HUDEP-2 (cell line): Measurements from ENCODE around the gene SOX10.

Source experiments
- DNase-seq, 76 experiments: peaks; one replicate each; lab custom pipeline; 2025; ENCODE audit not compliant: unreplicated experiment in 76 of 76; lab: John Stamatoyannopoulos, UW

The SOX10 gene

DNA sequence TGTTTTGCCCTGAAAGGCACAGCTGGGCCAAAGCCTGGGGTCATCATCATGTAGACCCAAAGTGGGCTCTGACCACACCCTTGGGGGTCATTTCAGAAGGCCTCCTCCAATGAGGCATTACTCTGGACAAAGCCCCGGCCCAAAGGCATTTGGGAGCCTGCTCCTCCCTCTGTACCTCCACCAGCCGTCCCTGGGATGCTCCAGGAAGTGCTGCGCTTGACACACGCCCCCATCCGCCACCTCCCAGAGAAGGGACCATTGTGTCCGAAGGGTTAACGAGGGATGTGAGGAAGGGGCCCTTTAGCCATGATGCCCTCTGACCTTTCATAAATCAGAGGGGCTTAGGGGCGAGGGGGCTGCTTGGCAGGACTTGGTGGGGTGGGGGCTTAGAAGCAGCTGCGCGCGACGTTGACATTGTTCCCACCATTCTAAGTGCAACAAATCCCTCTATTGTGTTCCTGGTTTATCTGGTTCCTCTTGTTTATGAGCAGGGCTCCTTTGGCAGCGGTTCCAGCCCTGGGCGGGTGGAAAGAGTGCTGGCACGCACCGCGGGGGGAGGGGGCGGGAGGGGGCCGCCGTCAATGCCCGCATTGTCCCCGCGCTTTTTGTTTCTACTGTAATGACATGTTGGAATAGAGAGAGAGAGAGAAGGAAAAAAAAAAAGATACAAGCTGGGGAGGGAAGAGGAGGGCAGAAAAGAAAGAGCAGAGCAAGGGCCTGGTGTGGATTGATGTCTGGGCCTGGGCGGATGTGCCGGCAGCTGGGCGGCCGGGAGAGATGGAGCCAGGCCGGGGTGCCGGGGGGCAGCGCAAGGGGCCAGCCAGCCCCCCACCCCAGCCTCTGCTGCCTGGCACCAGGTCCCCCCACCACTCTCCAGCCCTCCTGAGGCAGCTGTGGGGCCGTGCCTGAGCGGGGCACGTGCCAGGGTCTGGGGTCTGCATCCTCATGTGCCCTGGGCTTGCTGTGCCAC is 32.1 kb upstream of the SOX10 start:
- DNase-seq: peak in 1 of 76 experiments; percentile 5

GRCh38 chr22:38014083-38014482 is 29.7 kb upstream of the SOX10 start:
- no peak for DNase-seq

GRCh38 chr22:38012604-38013072 is 28.3 kb upstream of the SOX10 start:
- DNase-seq: no peak

DNA sequence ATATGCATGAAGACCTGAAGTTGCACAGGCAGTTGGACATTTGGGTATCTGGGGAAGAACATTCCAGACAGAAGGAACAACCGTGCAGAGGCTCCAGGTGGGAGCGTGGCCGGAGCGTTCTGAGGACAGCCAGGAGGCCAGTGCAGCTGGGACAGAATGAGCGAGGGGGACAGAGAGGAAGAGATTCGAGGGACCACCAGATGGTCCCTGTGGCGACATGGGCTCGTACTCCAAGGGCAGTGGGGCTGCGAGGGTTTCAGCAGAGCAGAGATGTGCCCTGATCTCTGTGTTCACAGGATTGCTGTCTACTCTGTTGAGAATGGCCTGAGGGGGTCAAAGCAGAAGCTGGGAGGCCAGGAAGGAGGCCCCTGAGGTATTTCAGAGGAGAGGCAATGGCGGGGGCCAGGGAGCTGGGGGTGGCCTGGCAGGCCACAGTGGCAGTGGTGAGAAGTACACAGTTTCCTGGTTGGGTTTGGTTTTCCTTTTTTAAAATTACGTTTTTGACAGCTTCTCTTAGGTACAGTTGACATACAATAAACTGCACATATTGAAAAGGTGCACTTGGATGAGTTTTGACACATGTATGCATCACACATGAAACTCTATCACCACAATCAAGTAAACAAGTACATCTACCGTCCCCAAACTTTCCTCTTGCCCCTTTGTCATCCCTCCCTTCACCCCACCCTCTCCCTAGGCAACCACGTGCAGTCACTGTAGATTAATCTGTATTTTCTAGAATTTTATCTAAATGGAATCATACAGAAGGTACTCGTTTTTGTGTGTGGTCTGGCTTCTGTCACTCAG is 24.8 kb upstream of the SOX10 start:
- no peak for DNase-seq

DNA sequence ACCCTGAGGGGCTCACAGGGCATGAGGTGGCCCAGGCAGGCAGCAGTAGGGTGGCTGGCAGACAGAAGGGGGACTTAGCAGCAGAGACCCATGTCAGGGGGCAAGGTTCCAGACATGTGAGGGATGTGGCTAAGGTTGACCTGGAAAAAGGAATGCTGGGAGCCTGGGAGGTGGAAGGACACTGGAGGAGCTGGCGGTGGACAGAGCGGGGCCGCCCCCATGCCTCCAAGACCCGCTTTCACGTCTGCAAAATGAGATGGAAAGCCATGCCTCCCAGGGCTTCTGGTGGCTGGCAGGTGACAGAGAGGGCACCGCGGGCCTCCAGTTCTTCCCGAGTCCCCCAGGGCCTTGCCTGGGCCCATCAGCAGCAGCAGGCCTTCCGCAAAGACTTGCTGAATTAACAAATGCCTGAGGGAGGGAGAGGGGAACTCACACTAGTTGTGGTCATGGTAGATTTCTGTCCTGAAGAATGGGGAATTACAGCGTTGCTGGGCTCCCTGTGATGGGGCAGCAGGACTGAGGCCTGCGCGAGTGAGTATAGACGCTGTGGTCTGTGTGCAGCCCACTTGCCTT is 23.1 kb upstream of the SOX10 start:
- DNase-seq: no peak

DNA sequence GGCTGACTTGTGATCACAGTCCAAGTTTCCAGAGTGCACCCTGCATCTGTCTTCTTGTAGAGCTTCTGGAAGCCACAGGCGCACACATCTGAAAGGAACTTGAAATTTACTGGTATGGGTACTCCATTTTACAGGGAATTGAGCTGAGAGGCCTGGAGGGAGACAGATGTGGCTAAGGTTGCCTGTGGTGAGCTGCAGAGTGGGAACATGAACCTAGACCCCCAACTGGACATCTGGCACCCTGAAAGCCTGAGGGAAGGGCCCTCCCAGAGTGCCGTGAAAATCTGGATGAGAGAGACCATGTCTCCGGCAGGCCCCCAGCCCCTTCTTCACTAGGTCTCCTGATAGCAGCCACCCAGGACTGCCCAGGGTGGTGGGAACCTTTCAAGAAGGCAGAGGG is 22.6 kb upstream of the SOX10 start:
- DNase-seq: no peak

DNA sequence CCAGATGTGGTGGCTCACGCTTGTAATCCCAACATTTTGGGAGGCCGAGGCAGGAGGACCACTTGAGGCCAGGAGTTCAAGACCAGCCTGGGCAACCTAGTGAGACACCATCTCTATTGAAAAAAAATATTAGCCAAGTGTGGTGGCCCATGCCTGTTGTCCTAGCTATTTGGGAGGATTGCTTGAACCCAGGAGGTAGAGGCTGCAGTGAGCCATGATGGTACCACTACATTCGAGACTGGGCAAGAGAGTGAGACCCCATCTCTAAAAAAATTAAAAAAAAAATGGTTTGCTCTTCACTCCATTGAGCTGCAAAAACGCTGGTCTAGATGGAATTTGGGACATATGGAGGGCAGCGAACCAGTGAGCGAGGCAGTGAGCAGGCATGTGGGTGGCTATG is 21.6 kb upstream of the SOX10 start:
- no peak for DNase-seq

DNA sequence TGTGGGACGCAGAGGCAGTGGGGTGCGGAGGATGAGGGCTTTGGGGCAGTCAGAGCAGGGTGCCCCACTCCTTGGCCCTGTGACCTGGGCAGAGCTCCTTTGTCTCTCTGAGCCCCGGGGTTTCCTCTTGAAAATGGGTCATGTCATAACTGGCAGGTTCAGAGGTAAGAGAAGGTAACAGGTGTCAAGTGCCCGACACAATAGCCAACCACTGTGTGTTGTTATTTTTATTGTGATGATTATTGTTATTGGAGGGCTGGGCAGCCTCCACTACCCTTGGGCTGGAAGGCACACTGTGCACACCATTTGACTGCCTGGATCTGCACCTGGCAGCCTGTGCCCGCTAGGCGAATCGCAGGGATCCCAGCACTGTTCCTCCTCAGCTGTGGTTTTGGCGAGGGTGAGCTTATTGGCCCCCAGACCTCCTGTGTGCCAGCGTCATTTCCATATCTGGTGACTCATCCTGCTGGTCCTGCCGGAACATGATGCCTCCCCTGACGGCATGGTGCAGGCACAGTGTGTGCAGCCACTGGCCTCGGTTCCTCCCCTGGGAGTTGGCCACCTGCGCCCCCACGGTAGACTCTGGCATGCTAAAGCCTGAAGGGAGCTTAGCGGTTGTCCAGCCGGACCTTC is 15.4 kb upstream of the SOX10 start:
- peak in 36 of 76 experiments; percentile 3 to 56 (median 19) for DNase-seq

- DNase-seq: peak in 7 of 76 experiments; percentile 2 to 15 (median 13)
Observed at GRCh38 chr22:37999236-37999635, 14.9 kb upstream of the SOX10 start.

- DNase-seq: no peak
Observed at GRCh38 chr22:37998543-37998942, 14.2 kb upstream of the SOX10 start.

DNA sequence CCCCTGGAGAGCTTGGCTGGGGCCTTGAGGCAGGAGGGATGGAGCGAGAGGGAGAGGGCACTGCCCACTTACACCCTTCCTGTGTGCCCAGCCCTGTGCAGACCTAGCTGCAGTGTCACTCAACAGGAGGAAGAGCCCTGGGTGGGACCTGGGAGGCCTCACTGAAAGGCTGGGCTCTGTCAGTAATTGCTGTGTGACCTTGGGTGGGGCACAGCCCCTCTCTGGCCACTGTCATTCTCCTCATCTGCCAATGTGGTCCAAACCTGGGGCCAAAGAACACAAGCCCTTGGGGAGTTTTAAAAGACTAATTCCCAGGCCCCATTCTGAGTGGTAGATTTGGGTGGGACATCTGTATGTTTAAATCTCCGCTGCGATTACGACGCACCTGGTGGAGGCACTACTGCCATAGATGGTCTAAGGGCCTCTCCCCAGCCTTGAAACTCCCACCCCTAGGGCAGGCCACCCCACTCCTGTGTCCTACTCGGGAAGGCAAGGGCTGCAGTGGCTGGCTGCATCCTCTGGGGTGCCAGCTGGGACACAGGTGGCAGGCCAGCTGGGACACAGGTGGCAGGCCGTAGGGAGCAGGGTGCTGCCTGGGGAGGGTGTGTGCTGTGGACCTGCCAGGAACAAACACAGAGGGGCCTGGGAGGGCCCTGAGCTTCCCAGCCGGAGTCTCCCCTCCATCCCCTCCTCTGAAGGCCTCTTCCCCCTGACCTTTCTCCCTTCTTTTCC is 12.3 kb upstream of the SOX10 start:
- no peak for DNase-seq

GRCh38 chr22:37996079-37996478 is 11.7 kb upstream of the SOX10 start:
- no peak for DNase-seq

- no peak for DNase-seq
Observed at GRCh38 chr22:37995460-37995859, 11.1 kb upstream of the SOX10 start.

- DNase-seq: no peak
Observed at GRCh38 chr22:37994982-37995381, 10.6 kb upstream of the SOX10 start.

DNA sequence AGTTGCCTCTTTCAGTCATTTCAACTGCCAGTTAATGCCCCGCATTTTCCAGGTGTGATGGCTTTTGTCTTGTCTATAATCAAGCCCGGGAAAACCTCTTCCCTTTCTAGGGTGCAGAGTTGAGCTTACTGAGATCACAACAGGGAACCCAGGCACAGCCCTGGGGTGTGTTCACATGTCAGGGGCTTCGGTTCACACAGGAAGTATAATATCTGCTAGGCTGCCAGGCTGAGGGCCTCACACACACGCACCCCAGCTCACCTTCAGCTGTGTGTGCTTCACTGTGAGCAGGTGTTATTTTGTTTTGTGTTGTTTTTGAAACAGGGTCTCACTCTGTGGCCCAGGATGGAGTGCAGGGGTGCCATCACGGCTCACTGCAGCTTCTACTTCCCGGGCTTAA is 9.7 kb upstream of the SOX10 start:
- DNase-seq: no peak

GRCh38 chr22:37991731-37992442 is 7.5 kb upstream of the SOX10 start:
- DNase-seq: no peak

DNA sequence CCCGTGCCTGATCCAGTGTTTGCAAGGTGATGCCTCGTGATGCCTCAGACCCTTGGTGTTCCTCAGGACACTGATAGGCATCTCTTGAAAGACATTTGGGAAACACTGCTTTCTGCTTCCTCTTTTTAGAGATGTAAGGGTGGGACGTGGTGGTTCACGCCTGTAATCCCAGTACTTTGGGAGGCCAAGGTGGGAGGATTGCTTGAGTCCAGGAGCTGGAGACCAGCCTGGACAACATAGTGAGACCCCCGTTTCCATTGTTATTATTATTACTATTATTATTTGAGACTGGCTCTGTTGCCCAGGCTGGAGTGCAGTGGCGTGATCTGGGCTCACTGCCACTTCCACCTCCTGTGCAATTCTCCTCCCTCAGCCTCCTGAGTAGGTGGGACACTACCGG is 6.5 kb upstream of the SOX10 start:
- DNase-seq: no peak

- DNase-seq: no peak
Observed at GRCh38 chr22:37990301-37990700, 5.9 kb upstream of the SOX10 start.
